Dermis blood vessel endothelial cell (primary cell): Measurements from ENCODE around the gene PRR5L. TPM values are rescaled to one million over a fixed set of nuclear protein-coding genes. Genes with fewer than 3 reads are reported as not detected.
A peak's percentile ranks its signal among the peaks of the same experiment; 100 is the strongest.
"Not testable (repeated sequence)": the region's sequence is repeated elsewhere in the genome, so short reads cannot be mapped to it uniquely, and the experiment has no call there.

Source experiments
- DNase-seq: peaks from one replicate; pipeline ENCODE4 v3.0.0; 2010
- total RNA-seq: library from RNA; depleted of rRNA; stranded (reverse); fragments of >200 nt; gene quantifications from 2 replicates; pipeline ENCODE4 v1.2.3, GENCODE V29; 2014

Gene PRR5L
- total RNA-seq, 1 donor from 2014 or later = 30.3 TPM

- no peak for DNase-seq
Observed at GRCh38 chr11:36508743-36509142, 212.7 kb downstream of the PRR5L start.

GRCh38 chr11:36509201-36509639 is 213.1 kb downstream of the PRR5L start:
- peak; percentile 65 for DNase-seq

- peak; percentile 92 for DNase-seq
Observed at GRCh38 chr11:36509694-36510593, 213.9 kb downstream of the PRR5L start, which contains the start of gene TRAF6. TSS of gene TRAF6 (minus strand) at chr11:36510272. CDS start at chr11:36501515, 8,757 bp downstream.

- peak; percentile 29 for DNase-seq
Observed at GRCh38 chr11:36510594-36510942, 214.5 kb downstream of the PRR5L start.

- DNase-seq = not testable (repeated sequence)
Observed at GRCh38 chr11:36511062-36511461, 215.0 kb downstream of the PRR5L start.

GRCh38 chr11:36512016-36512415 is 215.9 kb downstream of the PRR5L start:
- peak; percentile 29 for DNase-seq

- DNase-seq = no peak
Observed at GRCh38 chr11:36513965-36514364, 217.9 kb downstream of the PRR5L start.

Other genes starting within 250 kb of the PRR5L start
- 32.5 and 50.5 TPM in 2 replicates for gene COMMD9, start 6.9 kb upstream of the PRR5L start, total RNA-seq
- gene TRAF6, start 214.0 kb downstream of the PRR5L start, total RNA-seq = 10.7 and 13.6 TPM in 2 replicates